Uterus (tissue), 2 donors: ENCODE data around the gene NTPCR.

Experiments
- CTCF ChIP-seq, 4 experiments: fragments of 200-600 bp in 2 of 4; fragments of 450-650 bp in 2 of 4; sonication (generic) in 2 of 4; IDR thresholded peaks; one replicate each; pipeline ENCODE4 v1.5.1; 2016 to 2019; ENCODE audit warnings: antibody characterized with exemption in 4 of 4, mild to moderate bottlenecking in 2 of 4, moderate library complexity in 1 of 4
- POLR2A ChIP-seq, 2 donors: fragments of 450-650 bp; IDR thresholded peaks; one replicate each; pipeline ENCODE4 v1.6.1; 2016; ENCODE audit warnings: antibody characterized with exemption in 2 of 2, mild to moderate bottlenecking in 1 of 2, moderate library complexity in 1 of 2

GRCh38 chr1:232925421-232926220, 24.8 kb upstream of the NTPCR start:
- TF ChIP-seq CTCF (IDR thresholded peaks at IDR 0.05) (no peak), POLR2A (IDR thresholded peaks at IDR 0.05) (no peak)
